HEK293 (cell line): ENCODE measurements around the gene BPNT1.

Experiments
- MYNN ChIP-seq: fragments of 450-650 bp; formaldehyde crosslinking; IDR thresholded peaks from 2 replicates; pipeline ENCODE4 v1.5.1; 2016; ENCODE audit warnings: missing biosample characterization, missing genetic modification characterization, borderline replicate concordance
- OVOL3 ChIP-seq: fragments of 450-650 bp; formaldehyde crosslinking; IDR thresholded peaks from 2 replicates; pipeline ENCODE4 v1.5.1; 2016; ENCODE audit warnings: missing biosample characterization, missing genetic modification characterization
- ZNF10 ChIP-seq: fragments of 450-650 bp; formaldehyde crosslinking; IDR thresholded peaks from 2 replicates; pipeline ENCODE4 v1.5.1; 2017; ENCODE audit warnings: missing biosample characterization, missing genetic modification characterization
- ZNF114 ChIP-seq: fragments of 450-650 bp; formaldehyde crosslinking; IDR thresholded peaks from 2 replicates; pipeline ENCODE4 v1.5.0; 2017; ENCODE audit warnings: missing biosample characterization, missing genetic modification characterization
- ZNF302 ChIP-seq: fragments of 450-650 bp; formaldehyde crosslinking; IDR thresholded peaks from 2 replicates; pipeline ENCODE4 v1.5.1; 2016; ENCODE audit warnings: missing biosample characterization, missing genetic modification characterization, low read depth
- ZNF501 ChIP-seq: fragments of 450-650 bp; formaldehyde crosslinking; IDR thresholded peaks from 2 replicates; pipeline ENCODE4 v1.5.1; 2016; ENCODE audit warnings: missing biosample characterization, missing genetic modification characterization
- ZNF548 ChIP-seq: fragments of 450-650 bp; formaldehyde crosslinking; IDR thresholded peaks from 2 replicates; pipeline ENCODE4 v1.5.1; 2016; ENCODE audit warnings: missing biosample characterization, missing genetic modification characterization
- ZNF701 ChIP-seq: fragments of 450-650 bp; formaldehyde crosslinking; IDR thresholded peaks from 2 replicates; pipeline ENCODE4 v1.5.1; 2016; ENCODE audit warnings: missing biosample characterization, missing genetic modification characterization
- ZNF747 ChIP-seq: fragments of 450-650 bp; formaldehyde crosslinking; IDR thresholded peaks from 2 replicates; pipeline ENCODE4 v1.5.1; 2016; ENCODE audit warnings: missing biosample characterization, missing genetic modification characterization
- ZNF76 ChIP-seq: fragments of 450-650 bp; formaldehyde crosslinking; IDR thresholded peaks from 2 replicates; pipeline ENCODE4; 2016; ENCODE audit warnings: low read depth, missing biosample characterization, missing genetic modification characterization, borderline replicate concordance
- ZNF776 ChIP-seq: fragments of 450-650 bp; formaldehyde crosslinking; IDR thresholded peaks from 2 replicates; pipeline ENCODE4 v1.5.0; 2017; ENCODE audit warnings: missing biosample characterization, missing genetic modification characterization, borderline replicate concordance
- TF ChIP-seq, protein P1 (sequence below): fragments of 450-650 bp; formaldehyde crosslinking; IDR thresholded peaks from 2 replicates; pipeline ENCODE4 v1.5.1; 2016; ENCODE audit warnings: missing biosample characterization, missing genetic modification characterization

DNA sequence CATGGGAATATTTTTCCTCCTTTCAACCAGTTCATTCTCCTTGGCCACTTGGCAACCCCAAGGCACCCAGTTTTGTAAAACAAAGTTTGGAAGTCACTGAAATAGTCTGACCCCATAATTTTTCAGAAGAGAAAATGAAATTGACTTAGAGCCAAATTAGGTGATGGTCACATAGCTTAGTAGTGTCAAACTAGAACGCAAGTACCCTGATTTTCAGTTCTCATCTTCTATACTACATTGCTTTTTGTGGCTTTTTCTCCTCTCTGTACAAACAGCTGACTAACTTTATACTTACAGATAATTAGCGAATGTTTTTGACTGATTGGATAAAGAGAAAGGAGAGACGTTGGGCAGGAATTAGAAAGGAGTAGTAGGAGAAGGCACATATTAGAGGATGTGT, 37.5 kb upstream of the BPNT1 start:
- TF ChIP-seq, protein P1, sequence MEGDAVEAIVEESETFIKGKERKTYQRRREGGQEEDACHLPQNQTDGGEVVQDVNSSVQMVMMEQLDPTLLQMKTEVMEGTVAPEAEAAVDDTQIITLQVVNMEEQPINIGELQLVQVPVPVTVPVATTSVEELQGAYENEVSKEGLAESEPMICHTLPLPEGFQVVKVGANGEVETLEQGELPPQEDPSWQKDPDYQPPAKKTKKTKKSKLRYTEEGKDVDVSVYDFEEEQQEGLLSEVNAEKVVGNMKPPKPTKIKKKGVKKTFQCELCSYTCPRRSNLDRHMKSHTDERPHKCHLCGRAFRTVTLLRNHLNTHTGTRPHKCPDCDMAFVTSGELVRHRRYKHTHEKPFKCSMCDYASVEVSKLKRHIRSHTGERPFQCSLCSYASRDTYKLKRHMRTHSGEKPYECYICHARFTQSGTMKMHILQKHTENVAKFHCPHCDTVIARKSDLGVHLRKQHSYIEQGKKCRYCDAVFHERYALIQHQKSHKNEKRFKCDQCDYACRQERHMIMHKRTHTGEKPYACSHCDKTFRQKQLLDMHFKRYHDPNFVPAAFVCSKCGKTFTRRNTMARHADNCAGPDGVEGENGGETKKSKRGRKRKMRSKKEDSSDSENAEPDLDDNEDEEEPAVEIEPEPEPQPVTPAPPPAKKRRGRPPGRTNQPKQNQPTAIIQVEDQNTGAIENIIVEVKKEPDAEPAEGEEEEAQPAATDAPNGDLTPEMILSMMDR (tag by site-specific recombination): no peak
- TF ChIP-seq ZNF114 (tag by site-specific recombination): no peak
- no peak for TF ChIP-seq MYNN (tag by site-specific recombination)
- no peak for TF ChIP-seq ZNF701 (tag by site-specific recombination)
- TF ChIP-seq ZNF747 (tag by site-specific recombination): no peak
- TF ChIP-seq OVOL3 (tag by site-specific recombination): no peak
- no peak for TF ChIP-seq ZNF302 (tag by site-specific recombination)
- TF ChIP-seq ZNF776 (tag by site-specific recombination): no peak
- TF ChIP-seq ZNF76 (tag by site-specific recombination): no peak
- no peak for TF ChIP-seq ZNF501
- no peak for TF ChIP-seq ZNF548 (tag by site-specific recombination)
- no peak for TF ChIP-seq ZNF10
